GM12864 (cell line): ENCODE results near the gene MARK2.

ENCODE experiments used
- DNase-seq: peaks from one replicate; pipeline ENCODE4 v3.0.0-alpha.2; 2011; ENCODE audit warnings: low read depth
- H3K4me3 ChIP-seq: 2 replicates; pipeline ENCODE4 v1.5.1; 2011; ENCODE audit warnings: mild to moderate bottlenecking, low read depth, low read length, control low read depth
- TF ChIP-seq, protein P1 (sequence below): IDR thresholded peaks from 2 replicates; pipeline ENCODE4 v1.5.1; 2011; ENCODE audit warnings: low read depth, mild to moderate bottlenecking, moderate library complexity, low read length, control low read depth, inconsistent platforms; ENCODE audit errors: missing control alignments

MARK2 gene

DNA sequence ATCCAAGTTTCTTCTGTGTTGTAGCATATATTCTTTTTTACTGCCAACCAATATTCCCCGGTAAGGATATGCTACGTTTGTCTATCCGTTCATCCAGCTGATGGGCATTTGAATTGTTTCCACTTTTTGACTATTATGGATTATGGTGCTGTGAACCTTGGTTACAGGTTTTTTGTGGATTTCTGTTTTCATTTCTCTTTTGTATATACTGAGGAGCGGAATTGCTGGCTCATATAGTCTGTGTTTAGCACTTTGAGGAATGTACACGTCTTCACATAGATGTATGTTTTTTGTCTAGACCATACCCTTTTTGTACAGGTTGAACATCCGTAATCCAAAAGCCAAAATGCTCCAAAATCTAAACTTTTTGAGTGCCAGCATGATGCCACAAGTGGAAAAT, 54.4 kb downstream of the MARK2 start:
- H3K4me3 ChIP-seq = no peak overlapping the region
- no peak for DNase-seq
- TF ChIP-seq, protein P1, sequence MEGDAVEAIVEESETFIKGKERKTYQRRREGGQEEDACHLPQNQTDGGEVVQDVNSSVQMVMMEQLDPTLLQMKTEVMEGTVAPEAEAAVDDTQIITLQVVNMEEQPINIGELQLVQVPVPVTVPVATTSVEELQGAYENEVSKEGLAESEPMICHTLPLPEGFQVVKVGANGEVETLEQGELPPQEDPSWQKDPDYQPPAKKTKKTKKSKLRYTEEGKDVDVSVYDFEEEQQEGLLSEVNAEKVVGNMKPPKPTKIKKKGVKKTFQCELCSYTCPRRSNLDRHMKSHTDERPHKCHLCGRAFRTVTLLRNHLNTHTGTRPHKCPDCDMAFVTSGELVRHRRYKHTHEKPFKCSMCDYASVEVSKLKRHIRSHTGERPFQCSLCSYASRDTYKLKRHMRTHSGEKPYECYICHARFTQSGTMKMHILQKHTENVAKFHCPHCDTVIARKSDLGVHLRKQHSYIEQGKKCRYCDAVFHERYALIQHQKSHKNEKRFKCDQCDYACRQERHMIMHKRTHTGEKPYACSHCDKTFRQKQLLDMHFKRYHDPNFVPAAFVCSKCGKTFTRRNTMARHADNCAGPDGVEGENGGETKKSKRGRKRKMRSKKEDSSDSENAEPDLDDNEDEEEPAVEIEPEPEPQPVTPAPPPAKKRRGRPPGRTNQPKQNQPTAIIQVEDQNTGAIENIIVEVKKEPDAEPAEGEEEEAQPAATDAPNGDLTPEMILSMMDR = no peak

DNA sequence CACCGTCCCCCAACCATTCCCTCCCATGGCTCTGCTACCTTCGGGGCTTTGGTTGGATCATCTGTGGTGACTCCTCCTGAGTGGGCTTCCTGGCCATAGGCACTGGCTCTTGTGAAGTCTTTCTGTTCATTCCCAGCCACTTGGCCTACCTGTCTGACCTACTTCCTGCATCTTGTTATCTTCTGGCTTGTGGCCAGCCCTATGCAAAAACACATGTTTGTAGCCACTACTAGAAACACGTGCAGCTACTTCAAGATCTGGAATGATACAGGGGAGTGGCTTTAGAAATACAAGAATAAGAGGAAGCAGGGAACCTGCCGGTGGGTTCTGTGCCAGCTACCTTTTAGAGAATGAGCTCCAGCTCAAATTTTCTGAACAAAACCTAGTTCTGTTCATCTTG, 57.2 kb downstream of the MARK2 start:
- DNase-seq = no peak
- no peak overlapping the region for H3K4me3 ChIP-seq
- TF ChIP-seq, protein P1 = no peak

DNA sequence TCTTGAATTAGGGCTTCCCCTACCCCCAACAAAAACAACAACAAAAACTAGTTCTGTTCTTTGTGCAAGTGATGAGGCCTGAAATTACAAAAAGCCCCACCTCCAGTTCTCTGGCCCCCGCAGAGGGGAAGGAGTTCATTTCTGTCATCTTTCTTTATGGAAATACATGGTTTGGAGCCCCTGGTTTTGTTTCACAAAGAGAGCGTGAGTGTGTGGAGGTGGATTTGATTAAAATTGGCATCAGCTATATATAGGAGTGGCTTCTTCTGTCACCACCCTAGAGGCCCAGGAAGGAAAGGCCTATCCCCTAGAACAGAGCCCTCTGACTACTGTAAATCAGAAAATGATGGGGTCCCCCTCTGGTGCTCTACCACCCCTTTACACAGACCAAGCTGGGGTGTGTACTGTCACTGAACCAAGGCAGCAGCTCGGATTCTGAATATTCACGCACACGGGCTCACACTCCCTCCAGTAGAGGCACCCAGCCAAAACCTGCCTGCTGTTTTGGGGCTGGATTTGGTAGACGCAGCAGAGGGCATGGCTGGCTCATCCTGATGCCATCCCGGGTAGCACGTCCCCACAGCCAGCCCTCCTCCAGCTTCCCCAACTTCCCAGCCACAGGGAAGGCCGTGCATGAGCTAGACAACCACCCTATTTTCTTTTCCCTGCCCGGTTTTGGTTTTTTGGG, 58.7 kb downstream of the MARK2 start:
- H3K4me3 ChIP-seq = no peak overlapping the region
- DNase-seq = no peak

DNA sequence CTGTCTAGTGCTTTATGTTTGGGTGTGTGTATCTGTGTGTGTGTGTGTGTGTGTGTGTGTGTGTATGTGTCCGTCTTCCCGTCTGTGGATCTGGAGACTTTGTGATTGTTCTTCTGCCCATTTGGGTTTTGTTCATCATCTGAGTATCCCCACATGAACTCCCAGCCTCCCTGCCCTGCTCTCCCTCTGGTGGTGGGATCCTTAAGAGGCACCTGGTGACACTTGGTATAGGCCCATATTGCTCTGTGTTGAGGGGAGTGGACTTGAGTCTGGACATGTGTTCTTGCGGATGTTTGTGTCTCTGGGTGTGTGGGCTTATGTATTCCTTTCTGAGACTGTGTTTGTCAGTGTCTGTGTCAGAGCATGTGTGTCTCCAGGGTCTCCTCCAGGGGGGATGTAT, 62.8 kb downstream of the MARK2 start:
- no peak for DNase-seq
- TF ChIP-seq, protein P1 = peak; percentile 33
- H3K4me3 ChIP-seq = no peak overlapping the region

More for the DNA sequence above, 58.7 kb downstream of the MARK2 start:
- TF ChIP-seq, protein P1 = no peak

DNA sequence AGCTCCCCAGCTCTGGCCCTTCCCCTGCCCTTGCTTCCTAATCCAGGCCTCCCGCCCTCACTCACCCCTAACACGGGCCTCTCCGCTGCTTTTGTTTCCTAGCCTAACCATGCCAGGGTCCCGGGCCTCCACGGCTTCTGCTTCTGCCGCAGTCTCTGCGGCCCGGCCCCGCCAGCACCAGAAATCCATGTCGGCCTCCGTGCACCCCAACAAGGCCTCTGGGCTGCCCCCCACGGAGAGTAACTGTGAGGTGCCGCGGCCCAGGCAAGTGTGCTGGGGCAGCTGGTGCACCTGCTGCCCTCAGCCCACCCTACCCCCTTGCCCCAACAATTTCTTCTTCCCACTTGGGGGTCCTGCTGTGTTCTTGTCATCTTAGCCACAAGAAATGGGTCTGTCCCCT, 65.0 kb downstream of the MARK2 start:
- no peak for DNase-seq
- TF ChIP-seq, protein P1 = no peak
- no peak overlapping the region for H3K4me3 ChIP-seq

DNA sequence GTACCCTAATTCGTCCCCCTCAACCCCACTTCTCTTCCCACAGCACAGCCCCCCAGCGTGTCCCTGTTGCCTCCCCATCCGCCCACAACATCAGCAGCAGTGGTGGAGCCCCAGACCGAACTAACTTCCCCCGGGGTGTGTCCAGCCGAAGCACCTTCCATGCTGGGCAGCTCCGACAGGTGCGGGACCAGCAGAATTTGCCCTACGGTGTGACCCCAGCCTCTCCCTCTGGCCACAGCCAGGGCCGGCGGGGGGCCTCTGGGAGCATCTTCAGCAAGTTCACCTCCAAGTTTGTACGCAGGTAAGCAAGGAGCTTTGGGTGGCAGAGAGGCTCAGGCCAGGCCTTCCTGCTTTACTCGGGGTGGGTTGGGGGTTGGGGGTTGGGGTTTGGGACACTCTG, 65.8 kb downstream of the MARK2 start:
- DNase-seq = no peak
- TF ChIP-seq, protein P1 = no peak

DNA sequence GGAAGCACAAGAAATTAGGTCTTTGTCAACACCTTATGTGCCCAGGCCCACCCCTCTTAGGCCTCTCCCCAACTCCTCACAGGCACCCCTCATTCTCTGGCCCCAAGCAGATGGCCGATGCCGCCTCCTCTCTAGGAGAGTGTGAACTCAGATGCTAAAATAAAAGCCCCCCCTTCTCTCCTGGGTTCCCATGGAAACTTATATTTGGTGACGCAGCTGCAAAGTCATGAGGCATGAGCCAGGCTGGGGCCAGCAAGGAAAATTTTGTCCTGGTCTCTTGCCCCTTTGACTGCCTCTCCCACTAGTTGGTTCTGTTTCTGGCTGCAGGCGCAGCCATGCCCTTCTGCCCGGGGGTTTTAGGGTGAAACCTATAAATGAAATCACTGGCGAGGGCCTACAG, 66.3 kb downstream of the MARK2 start:
- DNase-seq = no peak
- no peak overlapping the region for H3K4me3 ChIP-seq
- TF ChIP-seq, protein P1 = no peak

More for the DNA sequence above, 65.8 kb downstream of the MARK2 start:
- H3K4me3 ChIP-seq = no peak overlapping the region
